ENCODE data around the gene TECTB.

Gene TECTB

GRCh38 chr10:112286837-112287818 is 3.9 kb downstream of the TECTB start:
- TF ChIP-seq CTCF (IDR thresholded peaks at IDR 0.05; ENCODE audit: extremely low read depth, missing control alignments), result no peak
- no peak for DNase-seq (ENCODE audit: low spot score)

GRCh38 chr10:112287844-112288243 is 4.6 kb downstream of the TECTB start:
- DNase-seq (ENCODE audit: low spot score), result no peak
- no peak for TF ChIP-seq CTCF (IDR thresholded peaks at IDR 0.05; ENCODE audit: extremely low read depth, missing control alignments)

GRCh38 chr10:112288486-112288885 is 5.3 kb downstream of the TECTB start:
- no peak for TF ChIP-seq CTCF (IDR thresholded peaks at IDR 0.05; ENCODE audit: extremely low read depth, missing control alignments)
- DNase-seq (ENCODE audit: low spot score), result no peak

- no peak for TF ChIP-seq CTCF (IDR thresholded peaks at IDR 0.05; ENCODE audit: extremely low read depth, missing control alignments)
- DNase-seq (ENCODE audit: low spot score), result no peak
Observed at GRCh38 chr10:112289373-112290053, 6.3 kb downstream of the TECTB start.

- no peak for TF ChIP-seq CTCF (IDR thresholded peaks at IDR 0.05; ENCODE audit: extremely low read depth, missing control alignments)
- DNase-seq (ENCODE audit: low spot score), result no peak
Observed at GRCh38 chr10:112290054-112290373, 6.8 kb downstream of the TECTB start.

GRCh38 chr10:112294169-112294568 is 11.0 kb downstream of the TECTB start:
- DNase-seq (ENCODE audit: low spot score), result no peak
- TF ChIP-seq CTCF (IDR thresholded peaks at IDR 0.05; ENCODE audit: extremely low read depth, missing control alignments), result no peak

All from GM20000 (cell line).